HG02840 (cell line): ENCODE data around the gene INTS15.

Experiments used
- ATAC-seq: cut with Tn5 transposase; IDR thresholded peaks from one replicate; pipeline ENCODE4 v1.9.1; 2021; ENCODE audit warnings: mild to moderate bottlenecking, moderate library complexity, moderate number of reproducible peaks; ENCODE audit not compliant: unreplicated experiment, low FRiP score

Gene INTS15

DNA sequence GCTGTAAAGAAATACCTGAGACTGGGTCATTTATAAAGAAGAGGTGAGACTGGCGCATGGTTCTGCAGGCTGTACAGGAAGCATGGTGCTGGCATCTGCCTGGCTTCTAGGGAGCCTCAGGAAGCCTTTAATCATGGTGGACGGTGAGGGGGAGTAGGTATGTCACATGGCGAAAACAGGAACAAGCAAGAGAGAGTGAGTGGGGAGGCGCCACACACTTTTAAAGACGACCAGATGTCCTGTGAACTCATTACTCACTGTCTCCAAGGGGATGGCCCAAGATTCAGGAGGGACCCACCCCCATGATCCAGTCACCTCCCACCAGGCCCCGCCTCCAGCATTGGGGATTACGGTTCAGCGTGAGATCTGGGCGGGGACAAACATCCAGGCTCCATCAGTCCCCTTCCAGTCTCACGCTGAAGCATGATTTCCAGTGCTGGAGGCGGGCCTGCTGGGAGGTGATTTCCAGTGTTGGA lies 50.5 kb downstream of the INTS15 start:
- no peak for ATAC-seq

DNA sequence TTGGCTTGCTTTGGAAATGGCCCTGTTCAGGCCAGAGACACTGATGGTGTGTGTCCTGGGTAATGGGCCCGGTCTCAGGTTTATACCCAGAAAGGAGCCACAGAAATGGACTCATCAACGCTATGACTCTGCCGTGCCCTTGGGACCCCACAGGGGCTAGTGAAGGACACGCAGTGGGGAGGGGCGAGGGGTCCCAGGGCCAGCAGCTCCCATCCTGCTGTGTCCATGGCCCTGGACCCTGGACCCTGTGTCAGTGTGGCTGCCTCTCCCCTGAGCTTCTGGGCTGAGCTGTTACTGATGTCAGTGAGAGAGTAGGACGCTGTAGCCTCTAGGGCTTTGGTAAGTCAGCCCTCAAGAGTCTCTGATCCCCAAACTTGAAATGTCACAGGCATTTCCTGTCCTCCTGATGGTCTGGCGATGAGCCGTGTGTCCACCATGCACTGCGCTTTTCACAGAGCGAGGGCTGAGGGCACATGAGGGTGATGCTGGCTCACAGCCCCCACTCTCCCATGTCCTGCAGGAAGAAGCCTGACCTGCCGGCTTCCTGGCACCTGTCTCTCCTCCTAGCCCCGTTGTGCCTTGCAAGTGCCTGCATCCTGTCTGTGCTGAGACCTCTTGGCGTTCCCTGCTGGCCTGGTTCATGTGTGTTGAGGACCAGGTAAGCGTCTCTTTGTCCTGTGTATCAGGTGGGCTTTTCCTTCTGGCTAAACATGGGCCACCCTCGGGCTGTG lies 51.6 kb downstream of the INTS15 start:
- ATAC-seq, result no peak

DNA sequence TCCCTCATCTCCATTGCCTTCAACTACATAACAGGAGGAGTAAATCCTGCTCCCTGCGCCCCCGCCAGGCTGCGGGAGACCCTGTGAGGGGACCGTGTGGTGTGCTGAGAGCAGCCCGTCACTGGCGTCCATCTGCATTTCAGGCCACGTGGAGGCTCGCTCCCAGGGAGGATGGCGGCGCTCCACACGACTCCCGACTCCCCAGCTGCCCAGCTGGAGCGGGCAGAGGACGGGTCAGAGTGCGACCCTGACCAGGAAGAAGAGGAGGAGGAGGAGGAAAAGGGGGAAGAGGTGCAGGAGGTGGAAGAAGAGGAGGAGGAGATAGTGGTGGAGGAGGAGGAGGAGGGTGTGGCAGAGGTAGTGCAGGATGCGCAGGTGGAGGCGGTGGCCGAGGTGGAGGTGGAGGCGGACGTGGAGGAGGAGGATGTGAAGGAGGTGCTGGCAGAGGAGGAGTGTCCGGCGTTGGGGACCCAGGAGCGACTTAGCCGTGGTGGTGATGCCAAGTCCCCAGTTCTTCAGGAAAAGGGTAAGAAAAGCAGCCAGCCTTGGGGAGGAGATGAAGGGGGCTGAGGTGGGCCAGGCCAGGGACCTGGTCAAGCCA lies 52.5 kb downstream of the INTS15 start:
- ATAC-seq, result no peak

DNA sequence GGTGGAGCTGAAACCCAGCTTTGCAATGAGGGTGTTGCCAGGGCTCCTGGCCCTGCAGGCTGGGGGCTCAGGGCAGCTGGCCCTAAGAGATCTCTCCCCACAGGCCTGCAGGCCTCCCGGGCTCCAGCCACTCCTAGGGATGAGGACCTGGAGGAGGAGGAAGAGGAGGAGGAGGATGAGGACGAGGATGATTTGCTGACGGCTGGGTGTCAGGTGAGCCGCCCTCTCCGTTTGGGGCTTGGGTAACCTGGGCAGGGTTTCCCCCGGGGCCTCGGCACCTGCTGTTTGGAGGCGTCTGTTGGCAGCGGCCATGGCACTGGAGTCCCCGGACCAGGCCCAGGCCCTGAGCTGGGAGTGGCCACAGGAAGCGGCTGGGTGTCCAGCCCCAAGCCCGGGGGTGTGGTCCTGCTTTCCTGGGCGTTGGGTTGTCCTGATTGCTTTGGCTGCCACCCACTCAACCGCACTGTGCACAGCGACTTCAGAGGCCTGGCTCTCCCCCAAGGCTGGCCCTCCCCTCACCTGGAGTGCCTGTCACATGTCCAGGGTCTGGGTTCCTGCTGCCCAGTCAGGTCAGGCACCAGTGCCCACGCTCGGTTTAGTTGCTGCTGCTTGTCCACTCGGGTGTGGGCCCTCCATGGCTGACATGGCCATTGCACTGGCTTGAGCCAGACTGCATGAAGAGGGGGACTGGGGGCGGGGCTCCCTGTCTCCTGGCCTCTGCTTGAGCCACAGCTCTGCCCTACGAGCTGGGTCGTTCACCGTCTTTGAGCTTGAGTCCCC lies 53.2 kb downstream of the INTS15 start:
- no peak for ATAC-seq

DNA sequence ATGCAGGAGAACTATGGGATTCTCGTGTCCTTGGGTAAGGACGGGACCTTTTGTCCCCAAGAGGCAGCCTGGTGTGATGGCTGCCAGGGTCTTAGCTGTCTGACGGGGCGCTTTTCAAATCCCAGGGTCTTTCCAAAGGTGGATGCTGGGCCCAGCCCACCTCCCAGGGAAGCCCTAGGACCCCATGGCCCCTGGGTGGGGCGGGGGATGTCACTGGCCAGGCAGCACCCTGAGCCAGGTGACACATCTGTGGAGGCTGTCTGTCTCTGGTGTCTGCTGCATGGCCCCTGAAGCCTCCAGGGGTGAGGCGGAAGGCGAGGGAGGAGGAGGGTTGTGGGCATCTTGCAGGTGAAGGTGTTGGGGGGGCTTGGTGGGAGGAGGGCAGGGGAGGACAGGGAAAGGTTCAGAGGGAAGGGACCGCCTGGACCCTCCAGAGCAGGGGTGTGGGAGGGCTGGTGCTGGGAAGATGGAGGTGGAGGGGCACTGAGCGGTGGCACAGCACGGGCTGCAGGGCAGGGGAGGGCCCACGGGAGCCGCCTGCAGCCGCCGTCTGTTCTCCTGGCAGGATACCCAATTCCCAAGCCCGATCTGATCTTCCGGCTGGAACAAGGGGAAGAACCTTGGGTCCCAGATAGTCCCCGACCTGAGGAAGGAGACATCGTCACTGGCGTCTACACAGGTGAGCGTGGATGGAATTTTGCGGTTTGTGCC lies 54.2 kb downstream of the INTS15 start:
- ATAC-seq, result no peak

DNA sequence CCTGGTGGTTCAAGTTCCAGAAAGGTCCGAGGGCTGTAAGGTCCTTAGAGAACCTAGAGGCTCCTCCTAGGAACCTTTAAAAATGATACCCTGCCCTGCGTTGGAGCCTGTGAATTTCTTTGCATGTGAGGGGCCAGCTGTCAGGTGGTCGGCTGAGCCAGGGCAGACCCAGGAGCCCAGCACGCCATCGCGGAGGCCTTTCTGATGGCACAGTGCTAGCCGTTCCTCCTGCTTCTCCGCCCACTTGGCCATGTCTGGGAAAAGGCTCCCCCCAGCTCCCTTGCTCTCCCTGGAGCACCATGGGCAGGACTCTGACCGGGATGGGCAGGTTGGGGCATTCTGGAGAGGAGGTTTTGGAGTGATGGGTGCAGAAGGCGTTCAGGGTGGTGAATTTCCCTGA lies 54.9 kb downstream of the INTS15 start:
- no peak for ATAC-seq

DNA sequence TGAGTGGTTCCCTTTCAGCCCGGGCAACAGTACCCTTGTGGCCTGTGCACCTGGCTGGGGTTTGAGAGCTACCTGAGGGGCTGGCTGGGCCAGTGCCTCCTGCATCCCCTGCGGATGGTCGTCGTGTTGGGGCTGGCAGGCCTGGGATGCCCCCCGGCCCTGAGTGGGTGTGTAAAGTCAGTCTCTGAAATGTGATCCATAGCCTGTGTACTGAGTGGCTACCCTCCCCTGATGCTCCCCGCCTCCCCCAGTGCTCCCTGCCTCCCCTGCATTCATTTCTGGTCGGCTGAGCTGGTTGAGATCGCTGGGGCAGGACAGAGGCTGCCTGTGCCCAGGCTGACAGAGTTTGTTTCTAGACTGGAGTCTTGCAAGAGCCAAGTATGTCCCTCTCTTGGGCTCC lies 56.6 kb downstream of the INTS15 start:
- no peak for ATAC-seq

DNA sequence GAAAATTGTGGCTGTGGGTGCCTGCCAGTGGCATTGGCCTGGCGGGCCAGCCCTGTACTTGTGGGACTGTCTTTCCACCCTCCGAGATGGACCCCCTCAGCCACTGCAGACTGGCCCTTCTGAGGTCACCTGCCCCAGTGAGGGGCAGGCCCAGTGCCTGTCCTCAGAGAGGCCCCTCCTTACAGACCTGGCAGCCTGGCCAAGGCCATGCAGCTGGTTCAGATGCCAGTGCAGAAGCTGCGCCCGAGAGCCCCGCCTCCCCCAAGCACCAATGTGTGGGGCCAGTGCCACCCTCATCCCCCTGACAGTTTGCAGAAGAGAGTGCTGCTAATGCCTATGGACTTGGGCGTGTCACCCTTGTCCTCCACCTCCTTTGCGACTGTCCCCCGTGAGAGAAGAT lies 57.3 kb downstream of the INTS15 start:
- ATAC-seq, result no peak

DNA sequence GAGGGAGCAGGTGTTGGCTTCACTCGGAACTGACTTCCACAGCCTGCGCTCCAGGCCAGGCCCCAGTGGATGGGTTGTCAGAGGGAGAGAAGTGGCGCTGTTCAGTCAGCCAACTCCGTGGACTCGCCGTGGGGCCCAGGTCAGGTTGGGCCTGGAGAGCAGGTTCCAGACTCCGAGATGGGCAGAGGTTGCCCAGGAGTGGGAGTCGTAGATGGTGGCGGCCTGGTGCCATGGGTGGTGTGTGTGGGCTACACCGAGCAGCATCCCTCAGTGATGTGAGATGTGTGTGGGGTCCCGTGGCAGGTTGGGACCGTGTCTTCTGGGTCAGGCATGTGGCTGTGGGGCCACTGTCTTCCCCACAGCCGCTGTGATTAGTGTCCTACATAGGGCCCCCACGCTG lies 57.7 kb downstream of the INTS15 start:
- no peak for ATAC-seq

DNA sequence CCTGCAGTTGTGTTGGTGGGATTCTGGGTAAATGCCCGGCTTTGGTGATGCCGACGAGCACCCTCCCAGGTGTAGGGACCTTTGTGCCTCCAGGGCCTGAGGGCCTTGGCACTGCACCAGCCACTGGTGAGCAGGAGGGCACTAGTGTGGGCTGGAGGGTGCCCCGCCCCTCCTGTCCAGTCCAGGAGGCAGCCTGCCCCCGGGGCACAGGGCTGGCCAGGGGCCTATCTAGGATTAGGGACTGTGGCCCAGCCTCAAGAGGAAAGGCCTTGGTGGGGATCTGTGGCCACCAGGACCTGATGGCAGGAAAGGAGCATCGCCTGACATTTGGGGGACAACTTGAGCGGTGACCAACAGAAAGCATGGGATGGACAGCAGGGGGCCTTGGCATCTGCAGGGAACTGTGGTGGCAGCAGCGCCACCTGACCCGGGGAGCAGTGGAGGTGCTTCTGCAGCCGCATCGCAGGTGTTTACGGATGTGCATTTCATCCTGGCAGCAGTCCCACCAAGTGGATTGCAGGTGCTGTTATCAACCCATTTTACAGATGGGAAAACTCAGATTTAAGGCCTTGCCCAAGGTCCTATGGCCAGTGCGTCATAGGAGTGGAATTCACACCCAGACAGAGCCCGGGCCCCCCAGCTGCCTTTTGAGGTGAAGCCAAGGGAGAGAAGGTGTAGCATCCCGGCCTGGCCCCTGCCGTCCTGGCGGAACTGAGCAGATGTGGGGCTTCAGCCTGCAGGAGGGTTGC lies 58.4 kb downstream of the INTS15 start:
- ATAC-seq, result no peak

DNA sequence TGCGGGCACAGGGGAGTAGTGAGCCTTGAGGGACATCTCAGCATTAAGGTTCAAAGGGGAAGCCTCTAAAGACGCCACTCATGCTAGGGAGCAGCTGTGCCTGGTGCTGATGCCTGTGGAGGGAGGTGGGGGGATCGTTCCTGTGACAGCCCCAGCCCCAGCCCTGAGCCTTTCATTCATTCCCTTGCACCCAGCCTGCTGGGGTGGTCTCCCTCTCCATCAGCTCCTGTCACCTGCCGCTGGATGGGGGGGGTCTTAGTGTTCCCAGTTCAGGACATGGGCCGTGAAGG lies 58.9 kb downstream of the INTS15 start:
- ATAC-seq, result no peak

DNA sequence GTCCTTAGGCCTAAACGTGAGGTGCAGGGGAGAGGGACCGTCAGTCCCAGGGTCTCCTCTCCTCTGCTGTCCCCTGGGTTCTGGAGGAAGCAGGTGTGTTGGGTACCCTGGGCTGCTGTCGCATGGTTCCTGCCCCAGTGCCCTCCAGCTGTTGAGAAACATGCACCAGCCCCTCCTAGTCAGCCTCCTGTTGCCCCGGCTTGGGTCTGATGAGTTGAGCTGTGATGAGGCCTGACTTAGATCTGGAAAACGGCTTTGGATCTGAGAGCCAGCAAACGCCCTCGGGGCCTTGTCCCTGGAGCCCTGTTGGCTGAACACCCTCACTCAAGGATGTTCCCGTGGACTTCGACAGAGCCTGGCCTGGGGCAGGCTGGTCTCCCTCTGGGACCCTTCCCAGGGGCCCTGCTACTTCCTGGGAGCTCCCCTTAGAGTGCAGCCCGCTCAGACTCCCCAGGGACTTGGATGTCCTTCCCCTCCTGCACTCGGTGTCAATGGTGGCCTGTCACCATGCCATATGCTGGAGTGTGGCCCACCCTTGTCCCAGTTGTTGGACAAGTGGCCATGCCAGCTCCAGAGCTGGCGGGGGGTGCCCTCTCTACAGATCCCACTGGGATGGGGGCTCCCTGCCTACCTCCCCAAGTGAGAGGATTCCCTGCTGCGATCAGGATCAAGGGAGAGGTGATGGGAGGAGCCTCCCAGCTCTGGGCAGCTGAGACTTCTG lies 59.6 kb downstream of the INTS15 start:
- no peak for ATAC-seq

DNA sequence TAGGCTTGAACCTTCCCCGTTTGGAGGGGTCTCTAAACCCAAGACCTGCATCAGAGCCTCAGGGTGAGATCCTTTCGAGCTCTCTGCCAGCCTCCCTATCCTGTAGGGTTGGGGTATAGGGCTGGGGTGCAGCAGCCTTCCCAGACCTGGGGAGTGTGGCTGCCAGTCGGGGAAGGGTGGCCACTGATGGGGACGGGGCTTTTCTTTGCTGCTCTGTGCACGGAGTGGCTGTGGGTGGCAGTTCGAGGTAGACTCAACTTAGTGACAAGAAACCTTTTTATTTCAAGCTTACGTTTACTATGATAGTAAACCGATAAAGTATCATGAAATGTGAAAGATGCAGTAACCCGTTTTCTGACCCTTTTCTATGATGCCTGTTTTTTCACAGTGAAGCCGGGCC lies 60.3 kb downstream of the INTS15 start:
- no peak for ATAC-seq

DNA sequence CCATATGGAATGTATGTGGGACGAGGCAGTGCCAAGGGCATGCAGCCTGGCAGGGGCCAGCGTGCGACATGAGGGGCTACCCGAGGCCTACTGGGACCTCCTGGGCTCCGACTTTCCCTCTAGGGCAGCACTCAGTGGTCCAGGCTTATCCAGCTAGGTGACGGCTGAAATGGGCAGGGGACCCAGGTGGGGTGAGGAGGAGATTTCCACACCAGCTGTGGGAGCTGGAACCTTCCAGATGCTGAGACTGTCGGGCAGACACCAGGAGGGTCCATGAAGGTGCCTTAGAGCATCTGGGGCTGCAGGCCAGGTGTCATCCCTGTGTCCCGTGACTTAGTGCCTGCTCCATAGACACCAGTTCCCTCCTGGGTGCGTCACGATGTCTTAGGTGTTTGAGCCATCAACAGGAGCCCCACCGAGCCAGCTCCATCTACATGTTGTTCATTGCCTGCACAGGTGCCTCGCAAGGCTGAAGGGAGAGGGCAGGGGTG lies 60.7 kb downstream of the INTS15 start:
- no peak for ATAC-seq

DNA sequence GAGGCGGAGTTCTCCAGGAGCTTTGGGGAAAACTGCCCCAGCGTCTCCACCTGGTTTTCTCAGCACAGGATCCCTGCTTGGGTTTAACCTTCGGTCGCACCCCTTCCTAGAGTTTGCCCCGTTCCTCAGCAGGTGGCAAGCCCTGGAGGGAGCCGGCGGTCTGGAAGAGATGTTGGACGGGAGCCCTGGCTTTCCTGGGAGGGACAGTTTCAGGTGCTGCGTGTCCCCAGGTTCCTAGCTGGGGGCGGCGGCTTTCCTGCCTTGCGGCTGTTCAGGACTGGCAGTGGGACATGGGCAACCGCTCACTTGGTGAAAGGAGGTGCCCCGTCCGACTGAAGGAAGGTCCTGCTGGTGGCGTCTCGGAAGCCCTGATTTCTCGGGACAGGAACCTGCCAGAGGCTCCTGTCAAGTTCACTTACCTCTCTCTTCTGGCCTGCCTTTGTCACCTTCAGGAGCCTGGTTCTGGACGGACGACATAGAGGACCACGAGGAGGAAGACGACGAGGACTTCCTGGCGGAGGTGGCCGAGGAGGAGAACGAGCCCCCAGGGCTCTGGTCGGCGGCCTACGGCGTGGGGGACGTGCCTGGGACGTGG lies 62.1 kb downstream of the INTS15 start:
- no peak for ATAC-seq

DNA sequence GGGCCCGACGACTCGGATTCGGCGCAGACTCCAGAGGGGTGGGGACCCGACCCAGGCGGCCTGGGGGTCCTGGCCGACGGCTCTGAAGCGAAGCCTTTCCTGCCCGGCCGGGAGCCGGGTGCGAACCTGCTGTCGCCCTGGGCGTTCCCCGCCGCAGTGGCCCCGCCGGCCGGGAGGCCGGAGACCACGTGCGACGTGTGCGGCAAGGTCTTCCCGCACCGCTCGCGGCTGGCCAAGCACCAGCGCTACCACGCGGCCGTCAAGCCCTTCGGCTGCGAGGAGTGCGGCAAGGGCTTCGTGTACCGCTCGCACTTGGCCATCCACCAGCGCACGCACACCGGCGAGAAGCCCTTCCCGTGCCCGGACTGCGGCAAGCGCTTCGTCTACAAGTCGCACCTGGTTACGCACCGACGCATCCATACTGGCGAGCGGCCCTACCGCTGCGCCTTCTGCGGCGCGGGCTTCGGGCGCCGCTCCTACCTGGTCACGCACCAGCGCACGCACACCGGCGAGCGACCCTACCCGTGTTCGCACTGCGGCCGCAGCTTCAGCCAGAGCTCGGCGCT lies 62.7 kb downstream of the INTS15 start:
- ATAC-seq, result no peak

DNA sequence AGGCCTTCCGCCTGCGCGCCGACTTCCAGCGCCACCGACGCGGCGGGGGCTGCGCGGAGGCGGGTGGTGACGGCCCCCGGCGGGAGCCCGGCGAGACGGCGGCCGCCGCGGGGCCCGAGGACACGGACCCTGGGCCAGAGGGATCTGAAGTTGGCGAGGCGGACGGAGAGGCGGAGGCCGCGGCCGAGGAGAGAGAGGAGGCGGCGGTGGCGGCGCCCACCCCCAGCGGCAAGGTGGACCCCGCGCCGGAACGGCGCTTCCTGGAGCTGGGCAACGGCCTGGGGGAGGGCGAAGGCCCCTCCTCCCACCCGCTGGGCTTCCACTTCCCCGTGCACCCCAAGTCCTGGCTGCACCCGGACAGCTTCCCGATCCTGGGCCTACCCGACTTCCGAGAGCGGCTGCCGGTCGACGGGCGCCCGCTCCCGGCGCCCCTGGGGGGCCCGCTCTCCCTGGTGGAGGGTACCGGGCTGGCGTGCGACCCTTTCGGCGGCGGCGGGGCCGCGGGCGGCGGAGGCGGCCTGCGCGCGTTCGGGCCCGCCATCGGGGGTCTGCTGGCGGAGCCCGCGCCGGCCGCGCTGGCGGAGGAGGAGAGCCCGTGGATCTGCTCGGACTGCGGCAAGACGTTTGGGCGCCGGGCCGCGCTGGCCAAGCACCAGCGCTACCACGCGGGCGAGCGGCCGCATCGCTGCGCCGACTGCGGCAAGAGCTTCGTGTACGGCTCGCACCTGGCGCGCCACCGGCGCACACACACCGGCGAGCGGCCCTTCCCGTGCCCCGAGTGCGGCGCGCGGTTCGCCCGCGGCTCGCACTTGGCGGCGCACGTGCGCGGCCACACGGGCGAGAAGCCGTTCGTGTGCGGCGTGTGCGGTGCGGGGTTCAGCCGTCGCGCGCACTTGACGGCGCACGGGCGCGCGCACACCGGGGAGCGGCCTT lies 63.5 kb downstream of the INTS15 start:
- ATAC-seq, result no peak
